ENCODE measurements around the gene GALNTL6. TPM values are rescaled to one million over a fixed set of nuclear protein-coding genes. Genes with fewer than 3 reads are reported as not detected.

The GALNTL6 gene
- total and polyA plus RNA-seq, 9 of the 15 experiments (the other 6 are each of a cell fraction or from before 2014, with no cell fraction given): 0.18 to 0.50 (median 0.29) TPM

DNA sequence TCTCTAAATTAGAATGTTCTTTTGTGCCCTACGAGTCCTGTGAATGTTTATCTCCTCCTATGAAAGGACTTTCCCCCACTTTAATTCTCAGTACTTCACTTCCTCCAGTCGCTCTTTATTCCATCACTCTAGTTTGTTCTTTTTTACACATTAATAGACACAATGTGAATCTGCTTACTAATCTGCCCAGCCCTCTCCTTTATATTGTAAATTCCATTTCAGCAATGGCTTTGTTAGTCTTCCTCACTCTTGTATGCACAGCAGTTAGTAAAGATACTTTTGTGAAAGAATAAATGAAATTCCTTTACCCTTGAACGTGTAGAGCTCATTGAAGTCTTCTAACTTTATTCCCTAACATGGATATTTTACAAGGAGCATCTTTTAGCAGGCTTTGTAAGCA is 255.3 kb downstream of the GALNTL6 start (continued):
- TF ChIP-seq, protein P1, sequence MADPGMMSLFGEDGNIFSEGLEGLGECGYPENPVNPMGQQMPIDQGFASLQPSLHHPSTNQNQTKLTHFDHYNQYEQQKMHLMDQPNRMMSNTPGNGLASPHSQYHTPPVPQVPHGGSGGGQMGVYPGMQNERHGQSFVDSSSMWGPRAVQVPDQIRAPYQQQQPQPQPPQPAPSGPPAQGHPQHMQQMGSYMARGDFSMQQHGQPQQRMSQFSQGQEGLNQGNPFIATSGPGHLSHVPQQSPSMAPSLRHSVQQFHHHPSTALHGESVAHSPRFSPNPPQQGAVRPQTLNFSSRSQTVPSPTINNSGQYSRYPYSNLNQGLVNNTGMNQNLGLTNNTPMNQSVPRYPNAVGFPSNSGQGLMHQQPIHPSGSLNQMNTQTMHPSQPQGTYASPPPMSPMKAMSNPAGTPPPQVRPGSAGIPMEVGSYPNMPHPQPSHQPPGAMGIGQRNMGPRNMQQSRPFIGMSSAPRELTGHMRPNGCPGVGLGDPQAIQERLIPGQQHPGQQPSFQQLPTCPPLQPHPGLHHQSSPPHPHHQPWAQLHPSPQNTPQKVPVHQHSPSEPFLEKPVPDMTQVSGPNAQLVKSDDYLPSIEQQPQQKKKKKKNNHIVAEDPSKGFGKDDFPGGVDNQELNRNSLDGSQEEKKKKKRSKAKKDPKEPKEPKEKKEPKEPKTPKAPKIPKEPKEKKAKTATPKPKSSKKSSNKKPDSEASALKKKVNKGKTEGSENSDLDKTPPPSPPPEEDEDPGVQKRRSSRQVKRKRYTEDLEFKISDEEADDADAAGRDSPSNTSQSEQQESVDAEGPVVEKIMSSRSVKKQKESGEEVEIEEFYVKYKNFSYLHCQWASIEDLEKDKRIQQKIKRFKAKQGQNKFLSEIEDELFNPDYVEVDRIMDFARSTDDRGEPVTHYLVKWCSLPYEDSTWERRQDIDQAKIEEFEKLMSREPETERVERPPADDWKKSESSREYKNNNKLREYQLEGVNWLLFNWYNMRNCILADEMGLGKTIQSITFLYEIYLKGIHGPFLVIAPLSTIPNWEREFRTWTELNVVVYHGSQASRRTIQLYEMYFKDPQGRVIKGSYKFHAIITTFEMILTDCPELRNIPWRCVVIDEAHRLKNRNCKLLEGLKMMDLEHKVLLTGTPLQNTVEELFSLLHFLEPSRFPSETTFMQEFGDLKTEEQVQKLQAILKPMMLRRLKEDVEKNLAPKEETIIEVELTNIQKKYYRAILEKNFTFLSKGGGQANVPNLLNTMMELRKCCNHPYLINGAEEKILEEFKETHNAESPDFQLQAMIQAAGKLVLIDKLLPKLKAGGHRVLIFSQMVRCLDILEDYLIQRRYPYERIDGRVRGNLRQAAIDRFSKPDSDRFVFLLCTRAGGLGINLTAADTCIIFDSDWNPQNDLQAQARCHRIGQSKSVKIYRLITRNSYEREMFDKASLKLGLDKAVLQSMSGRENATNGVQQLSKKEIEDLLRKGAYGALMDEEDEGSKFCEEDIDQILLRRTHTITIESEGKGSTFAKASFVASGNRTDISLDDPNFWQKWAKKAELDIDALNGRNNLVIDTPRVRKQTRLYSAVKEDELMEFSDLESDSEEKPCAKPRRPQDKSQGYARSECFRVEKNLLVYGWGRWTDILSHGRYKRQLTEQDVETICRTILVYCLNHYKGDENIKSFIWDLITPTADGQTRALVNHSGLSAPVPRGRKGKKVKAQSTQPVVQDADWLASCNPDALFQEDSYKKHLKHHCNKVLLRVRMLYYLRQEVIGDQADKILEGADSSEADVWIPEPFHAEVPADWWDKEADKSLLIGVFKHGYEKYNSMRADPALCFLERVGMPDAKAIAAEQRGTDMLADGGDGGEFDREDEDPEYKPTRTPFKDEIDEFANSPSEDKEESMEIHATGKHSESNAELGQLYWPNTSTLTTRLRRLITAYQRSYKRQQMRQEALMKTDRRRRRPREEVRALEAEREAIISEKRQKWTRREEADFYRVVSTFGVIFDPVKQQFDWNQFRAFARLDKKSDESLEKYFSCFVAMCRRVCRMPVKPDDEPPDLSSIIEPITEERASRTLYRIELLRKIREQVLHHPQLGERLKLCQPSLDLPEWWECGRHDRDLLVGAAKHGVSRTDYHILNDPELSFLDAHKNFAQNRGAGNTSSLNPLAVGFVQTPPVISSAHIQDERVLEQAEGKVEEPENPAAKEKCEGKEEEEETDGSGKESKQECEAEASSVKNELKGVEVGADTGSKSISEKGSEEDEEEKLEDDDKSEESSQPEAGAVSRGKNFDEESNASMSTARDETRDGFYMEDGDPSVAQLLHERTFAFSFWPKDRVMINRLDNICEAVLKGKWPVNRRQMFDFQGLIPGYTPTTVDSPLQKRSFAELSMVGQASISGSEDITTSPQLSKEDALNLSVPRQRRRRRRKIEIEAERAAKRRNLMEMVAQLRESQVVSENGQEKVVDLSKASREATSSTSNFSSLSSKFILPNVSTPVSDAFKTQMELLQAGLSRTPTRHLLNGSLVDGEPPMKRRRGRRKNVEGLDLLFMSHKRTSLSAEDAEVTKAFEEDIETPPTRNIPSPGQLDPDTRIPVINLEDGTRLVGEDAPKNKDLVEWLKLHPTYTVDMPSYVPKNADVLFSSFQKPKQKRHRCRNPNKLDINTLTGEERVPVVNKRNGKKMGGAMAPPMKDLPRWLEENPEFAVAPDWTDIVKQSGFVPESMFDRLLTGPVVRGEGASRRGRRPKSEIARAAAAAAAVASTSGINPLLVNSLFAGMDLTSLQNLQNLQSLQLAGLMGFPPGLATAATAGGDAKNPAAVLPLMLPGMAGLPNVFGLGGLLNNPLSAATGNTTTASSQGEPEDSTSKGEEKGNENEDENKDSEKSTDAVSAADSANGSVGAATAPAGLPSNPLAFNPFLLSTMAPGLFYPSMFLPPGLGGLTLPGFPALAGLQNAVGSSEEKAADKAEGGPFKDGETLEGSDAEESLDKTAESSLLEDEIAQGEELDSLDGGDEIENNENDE (IDR thresholded peaks at IDR 0.05; ENCODE audit: low read depth, low read length): no peak

Data from K562 (cell line).